HG03060 (cell line): Measurements from ENCODE around the gene CTRB2.
"Not testable (repeated sequence)": the region's sequence is repeated elsewhere in the genome, so short reads cannot be mapped to it uniquely, and the experiment has no call there.

Source experiments
- ATAC-seq: cut with Tn5 transposase; IDR thresholded peaks from one replicate; pipeline ENCODE4 v1.9.1; 2021; ENCODE audit warnings: low read depth, moderate number of reproducible peaks; ENCODE audit not compliant: unreplicated experiment

Gene CTRB2

DNA sequence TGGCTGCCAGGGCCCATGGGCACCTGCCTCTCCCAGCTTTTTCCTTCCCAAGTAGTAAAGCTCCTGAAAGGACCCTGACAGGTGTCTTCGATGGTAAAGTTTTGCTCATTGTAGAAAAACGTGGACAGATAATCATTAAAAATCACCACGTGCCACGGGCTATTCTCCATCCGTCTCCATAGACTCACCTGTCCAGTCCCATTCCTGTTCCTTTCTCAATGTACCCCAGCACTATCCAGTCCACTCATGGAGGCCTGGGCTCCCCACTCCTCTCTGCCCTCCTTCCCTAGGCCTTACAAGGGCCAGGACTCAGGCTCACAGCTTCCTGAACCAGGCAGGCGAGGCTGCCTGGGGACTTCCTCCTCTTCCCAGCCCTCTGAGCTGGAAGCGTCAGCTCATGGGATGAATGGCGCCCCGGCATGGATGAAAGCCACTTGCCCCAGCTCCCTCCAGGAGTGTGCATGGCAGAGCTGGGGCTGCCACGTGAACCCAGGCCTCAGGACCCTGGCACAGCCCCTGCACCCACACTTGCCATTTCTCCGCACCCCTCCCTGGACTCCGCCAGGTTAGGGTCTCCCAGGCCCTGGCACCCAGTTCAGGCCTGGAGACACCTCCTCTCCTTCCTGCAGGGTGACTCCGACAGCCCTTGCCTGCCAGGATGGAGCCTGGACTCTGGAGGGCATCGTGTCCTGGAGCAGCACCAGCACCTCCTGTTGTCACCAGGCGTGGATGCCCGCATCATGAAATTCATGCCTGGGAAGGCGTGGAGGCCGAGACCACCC is 20.6 kb upstream of the CTRB2 start:
- no peak for ATAC-seq

DNA sequence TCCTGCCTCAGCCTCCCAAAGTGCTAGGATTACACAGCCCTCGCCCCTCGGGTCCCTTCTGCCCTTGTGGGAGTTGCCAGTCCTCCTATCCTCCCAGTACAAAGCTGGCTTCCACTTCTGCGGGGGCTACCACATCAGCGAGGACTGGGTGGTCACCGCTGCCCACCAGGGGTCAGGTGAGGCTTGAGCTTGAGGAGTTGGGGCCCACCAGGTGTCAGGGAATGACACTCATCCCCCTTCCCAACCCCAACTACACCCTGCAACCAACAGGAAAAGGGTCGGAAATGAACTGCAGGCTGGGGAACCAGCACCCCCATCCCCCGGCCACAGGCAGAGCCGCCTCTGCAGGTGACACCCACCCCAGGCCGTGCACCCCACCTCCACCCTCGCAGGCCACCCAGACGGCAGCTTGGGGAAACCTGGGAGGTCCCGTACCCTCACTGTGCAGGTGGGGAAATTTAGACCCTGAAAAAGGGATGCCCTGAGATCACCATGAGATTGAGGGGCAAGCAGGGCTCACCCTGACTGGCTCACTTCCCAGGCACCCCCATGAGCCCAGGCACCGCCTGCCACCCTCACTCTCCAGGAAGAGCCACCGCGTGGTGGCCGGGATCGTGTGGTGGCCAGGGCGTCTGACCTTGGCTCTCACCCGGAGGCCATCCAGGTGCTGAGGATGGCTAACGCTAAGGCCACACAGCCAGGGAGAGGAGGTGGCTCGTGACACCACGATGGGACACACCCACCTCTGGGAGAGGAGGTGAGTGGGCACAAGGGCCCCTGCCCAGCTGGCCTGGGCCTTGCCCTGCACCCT is 19.8 kb upstream of the CTRB2 start:
- no peak for ATAC-seq

DNA sequence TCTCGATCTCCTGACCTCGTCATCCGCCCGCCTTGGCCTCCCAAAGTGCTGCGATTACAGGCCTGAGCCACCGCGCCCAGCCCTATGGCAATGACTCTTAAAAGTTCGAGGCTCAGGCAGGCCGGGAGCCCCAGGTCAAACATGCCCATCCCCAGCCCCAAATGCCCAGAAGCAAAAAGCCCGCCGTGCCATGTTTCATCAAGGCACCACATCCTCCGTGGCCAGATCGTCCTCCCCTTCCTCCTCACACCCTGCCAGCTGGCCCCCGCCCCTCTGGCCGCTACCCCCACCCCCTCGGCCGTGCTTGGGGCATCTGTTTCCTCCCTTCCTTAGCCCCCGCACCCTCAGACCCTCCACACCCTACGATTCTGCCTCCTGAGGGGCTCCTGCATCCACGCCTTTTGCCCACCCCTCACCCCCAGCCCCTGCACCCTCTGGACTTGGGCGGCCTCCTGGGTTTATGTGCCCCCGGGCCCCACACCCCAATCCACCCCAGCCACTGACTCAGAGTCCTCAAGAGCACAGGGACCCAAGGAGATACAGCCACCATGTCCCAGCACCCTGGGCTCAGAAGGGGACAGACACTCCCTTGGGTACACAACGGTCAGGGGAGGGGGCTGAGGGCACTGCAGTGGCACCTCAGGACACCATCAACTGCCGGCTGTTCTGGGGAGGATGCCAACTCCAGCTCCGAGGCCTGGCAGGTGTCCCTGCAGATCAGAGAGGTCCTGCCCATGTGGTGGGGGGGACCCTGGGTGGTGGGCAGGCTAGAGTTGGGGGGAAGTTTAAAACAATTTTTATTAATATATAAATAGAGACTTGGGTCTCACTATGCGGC is 18.9 kb upstream of the CTRB2 start:
- no peak for ATAC-seq

DNA sequence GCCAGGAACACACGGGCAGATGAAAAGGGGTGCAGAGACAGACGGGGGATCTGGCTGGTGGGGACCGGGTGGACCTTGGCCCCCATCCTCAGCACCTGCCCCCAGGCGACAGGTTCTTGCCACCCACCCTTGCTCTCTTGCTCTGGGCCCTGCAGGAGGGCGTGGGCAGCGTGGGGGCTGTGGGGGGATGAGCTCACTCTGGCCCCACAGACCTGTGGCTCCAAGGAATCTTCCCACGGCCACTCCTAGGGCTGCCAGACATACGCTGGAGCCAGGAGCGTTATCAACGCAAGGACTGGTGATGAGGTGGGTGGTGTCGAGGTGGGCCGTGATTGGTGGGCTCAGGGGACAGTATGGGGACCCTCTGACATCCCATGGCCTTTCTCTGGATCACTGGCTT is 18.1 kb upstream of the CTRB2 start:
- ATAC-seq: no peak

DNA sequence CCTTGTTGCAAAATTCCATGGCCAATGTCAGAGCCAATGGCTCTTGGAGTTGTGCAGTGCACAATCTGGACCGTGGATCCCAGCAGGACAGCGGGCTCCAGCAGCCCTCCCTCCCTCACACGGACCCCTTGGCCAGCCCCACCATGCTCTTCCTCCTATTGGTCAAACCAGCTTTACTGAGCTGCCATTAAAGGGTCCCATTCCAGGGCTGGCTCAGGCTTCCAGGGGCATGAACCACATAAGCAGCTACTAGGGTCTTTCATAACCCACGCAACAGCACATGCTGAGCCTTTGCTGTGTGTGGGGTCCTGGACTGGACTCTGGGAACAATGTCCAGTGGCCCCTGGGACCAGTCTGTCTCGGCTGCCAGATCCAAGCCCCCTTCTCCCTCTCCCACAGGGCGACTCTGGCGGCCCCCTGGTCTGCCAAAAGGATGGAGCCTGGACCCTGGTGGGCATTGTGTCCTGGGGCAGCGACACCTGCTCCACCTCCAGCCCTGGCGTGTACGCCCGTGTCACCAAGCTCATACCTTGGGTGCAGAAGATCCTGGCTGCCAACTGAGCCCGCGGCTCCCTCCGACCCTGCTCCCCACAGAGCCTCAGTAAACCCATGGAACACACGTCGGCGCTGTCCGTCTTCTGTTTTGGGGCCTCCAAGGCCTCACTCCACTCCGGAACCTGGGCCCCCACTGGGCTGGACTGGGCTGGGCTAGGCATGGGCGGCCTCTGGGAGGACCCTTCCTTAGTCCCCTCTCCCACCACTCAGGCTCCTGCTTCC is 17.5 kb upstream of the CTRB2 start:
- no peak for ATAC-seq

DNA sequence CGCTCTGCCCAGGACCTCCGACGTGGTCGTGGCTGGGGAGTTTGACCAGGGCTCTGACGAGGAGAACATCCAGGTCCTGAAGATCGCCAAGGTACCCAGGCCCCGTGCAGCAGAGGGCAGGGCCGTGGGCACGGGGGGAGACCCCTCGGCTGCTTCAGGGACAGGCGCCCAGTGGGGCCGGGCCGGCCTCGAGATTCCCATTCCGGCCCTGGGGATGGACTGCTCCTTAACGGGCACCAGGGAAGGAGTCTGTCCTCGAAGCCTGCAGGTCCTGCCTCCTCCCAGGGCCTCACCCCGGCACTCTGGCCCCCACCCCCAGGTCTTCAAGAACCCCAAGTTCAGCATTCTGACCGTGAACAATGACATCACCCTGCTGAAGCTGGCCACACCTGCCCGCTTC is 16.2 kb upstream of the CTRB2 start:
- ATAC-seq: not testable (repeated sequence)

DNA sequence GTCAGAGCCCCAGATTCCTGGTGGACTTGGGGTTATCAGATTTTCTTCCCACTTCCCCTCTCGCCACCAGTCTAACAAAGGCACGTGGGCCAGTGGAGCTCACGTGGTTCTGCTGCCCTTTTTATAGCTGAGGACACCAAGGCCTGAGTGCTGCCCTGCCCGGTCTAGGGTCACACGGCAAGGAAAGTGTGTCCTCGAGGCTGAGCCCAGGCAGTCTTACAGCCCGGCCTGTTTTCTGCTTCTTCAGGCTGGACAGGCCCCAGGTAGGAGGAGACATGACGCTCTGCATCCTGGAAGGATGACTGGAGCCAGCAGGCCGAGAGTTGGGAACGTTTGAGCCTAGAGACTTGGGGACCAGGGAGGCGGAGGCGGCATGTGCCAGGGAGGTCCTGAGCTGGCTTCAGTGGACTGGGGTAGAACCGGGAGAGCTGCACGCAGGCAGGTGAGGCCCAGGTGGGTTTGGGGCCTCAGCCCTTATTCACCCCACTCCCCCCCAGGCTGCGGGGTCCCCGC is 15.4 kb upstream of the CTRB2 start:
- ATAC-seq: no peak

DNA sequence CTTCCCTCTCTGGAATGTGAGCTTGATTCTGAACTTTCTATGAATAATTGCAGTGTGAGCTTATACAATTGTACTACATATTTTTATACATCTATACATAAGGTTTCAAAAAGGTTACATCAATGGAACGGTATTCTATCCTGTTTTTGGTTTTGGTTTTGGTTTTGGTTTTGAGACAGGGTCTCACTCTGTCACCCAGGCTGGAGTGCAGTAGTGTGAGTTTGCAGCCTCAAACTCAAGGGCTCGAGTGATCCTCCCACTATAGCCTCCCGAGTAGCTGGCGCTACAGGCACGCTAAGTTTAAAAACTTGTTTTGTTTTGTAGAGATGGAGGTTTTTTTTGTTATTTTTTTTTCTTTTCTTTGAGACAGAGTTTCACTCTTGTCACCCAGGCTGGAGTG is 12.9 kb upstream of the CTRB2 start:
- ATAC-seq: no peak

DNA sequence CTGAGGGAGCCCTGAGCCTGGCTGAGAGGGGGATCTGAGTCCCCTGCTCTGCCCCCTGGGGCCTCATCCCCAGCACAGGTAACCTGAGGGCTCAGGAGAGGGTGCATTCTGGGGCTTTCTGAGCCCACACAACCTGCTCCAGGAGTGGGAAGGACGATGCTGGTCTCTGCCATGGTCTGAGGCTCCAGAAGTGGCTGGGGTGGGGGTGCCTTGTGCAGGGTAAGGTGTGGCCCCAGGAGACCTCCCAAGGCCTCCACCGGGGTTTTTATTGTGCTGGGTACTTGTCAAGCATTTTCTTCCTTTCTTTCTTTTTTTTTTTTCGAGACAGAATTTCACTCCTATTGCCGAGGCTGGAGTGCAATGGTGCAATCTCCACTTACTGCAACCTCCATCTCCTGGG is 12.1 kb upstream of the CTRB2 start:
- ATAC-seq: no peak

DNA sequence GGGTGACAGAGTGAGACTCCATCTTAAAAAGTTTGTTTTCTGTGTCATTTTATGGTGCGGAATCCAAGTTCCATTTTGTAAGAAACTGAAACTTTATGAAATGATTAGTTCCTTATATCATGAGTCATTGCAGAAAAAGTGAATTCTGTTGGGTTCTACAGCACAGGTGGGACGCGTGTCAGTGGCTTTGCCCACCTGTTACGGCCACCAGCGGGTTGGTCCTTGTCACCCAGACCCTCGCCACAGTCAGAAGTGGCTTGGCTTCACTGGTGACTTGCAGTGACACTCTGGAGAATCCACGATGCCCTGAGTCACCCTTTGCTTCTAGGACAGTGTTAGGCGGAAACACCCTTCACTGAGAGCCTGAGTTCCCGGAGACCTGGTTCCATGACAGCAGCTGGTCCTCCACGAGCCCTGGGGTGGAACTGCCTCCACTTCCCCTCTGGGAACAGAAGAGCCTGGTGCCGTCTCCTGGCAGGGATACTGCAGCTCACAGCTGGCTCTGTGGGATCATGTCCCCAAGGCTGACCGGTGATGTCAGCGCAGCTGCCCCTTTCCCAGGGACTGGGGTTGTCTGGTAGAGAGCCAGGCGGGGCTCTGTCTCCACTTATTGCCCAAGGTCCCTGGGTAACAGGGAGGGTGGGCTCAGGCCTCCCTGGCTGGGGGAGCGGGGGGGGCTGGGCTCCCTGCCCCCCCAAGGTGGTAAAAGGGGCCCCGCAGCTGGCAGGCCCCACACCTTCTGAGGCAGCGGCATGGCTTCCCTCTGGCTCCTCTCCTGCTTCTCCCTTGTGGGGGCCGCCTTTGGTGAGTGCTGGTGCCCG is 11.5 kb upstream of the CTRB2 start, which contains the start of gene CTRB1:
Gene CTRB1, plus strand, starts transcription at position 733 of the 821 bp plus-strand sequence. Its CDS starts 20 bp downstream, at position 753.
- peak; percentile 69 for ATAC-seq

DNA sequence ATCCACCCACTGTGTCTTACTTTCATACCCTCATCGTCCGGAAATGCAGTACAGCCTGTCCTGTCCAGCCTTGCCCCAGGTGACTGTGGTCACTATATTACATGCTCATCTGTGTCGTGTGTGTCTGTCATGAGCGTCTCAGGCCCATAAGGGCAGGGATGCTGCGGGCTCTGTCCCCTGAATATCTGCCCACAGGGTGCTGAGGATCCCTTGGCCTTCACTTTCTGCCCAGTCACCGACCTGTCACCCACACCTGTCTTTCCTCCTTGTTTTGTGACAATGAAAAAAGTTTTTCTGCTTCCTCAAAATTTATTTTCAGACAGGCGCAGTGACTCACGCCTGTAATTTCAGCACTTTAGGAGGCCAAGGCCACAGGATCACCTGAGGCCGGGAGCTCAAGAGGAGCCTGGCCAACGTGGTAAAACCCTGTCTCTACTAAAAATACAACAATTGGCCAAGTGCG is 10.5 kb upstream of the CTRB2 start:
- no peak for ATAC-seq

DNA sequence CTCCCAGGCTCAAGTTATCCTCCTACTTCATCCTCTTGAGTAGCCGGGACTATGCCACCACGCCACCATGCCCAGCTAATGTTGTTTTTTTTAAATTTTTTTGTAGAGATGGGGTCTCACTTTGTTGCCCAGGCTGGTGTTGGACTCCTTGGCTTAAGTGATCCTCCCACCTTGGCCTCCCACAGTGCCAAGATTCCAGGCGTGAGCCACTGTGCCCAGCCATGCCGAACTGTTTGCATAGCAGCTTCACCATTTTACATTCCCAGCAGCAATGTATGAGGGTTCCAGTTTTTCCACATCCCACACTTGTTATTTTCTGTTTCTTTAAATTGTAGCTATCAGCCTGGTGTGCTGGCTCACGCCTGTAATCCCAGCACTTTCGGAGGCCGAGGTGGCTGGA is 9.6 kb upstream of the CTRB2 start:
- no peak for ATAC-seq

DNA sequence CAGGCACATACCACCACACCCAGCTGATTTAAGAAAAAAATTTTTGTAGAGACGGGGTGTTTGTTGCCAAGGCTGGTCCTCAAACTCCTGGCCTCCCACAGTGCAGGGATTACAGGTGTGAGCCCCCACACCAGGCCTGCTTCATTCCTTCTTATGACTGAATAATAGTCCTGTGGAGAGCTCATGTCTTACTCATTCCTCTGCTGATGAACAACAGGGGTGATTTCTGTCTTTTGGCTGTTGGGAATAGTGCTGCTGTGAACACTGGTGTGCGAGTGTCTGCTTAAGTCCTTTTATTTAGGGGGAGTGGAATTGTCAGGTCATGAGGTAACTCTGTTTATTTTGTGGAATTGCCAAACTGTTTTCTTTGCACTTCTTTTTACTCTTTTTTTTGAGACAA is 9.2 kb upstream of the CTRB2 start:
- ATAC-seq: no peak

DNA sequence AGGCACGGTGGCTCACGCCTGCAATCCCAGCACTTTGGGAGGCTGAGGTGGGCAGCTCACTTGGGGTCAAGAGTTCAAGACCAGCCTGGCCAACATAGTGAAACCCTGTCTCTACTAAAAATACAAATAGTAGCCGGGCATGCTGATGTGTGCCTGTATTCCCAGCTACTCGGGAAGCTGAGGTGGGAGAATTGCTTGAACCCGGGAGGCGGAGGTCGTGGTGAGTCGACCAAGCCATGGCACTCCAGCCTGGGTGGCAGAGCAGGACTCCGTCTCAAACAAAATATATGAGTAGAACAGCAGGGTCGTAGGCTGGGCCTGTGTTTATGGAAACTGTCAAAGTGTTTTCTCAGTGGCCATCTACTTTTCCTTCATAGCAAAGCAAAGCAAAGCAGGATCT is 4.3 kb upstream of the CTRB2 start:
- ATAC-seq: not testable (repeated sequence)

DNA sequence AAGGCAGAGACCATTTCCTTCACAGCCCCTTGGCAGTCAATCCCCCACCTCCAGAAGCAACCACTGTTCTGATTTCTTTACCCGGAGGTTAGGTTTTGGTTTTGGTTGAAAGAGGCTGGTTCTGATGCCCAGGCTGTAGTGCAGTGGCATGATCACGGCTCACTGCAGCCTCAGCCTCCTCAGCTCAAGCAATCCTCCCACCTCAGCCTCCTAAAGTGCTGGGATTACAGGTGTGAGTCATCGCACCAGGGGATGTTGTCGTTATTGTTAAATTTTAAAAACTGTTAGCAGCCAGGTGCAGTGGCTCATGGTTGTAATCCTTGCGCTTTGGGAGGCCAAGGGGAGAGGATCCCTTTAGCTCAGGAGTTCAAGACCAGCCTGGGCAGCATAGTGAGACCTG is 3.0 kb upstream of the CTRB2 start:
- ATAC-seq: no peak

DNA sequence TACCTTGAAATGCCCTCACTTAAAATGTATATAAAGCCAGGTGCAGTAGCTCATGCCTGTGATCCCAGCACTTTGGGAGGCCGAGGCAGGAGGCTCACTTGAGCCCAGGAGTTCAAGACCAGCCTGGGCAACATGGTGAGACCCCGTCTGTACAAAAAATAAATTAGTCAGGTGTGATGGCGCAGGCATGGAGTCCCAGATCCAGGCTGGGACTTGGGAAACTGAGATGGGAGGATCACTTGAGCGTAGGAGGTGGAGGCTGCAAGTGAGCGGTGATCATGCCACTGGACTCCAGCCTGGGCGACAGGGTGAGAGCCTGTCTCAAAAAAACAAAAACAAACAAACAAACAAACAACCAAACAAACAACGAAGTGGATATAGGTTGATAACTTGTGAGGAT is 2.6 kb upstream of the CTRB2 start:
- ATAC-seq: not testable (repeated sequence)

DNA sequence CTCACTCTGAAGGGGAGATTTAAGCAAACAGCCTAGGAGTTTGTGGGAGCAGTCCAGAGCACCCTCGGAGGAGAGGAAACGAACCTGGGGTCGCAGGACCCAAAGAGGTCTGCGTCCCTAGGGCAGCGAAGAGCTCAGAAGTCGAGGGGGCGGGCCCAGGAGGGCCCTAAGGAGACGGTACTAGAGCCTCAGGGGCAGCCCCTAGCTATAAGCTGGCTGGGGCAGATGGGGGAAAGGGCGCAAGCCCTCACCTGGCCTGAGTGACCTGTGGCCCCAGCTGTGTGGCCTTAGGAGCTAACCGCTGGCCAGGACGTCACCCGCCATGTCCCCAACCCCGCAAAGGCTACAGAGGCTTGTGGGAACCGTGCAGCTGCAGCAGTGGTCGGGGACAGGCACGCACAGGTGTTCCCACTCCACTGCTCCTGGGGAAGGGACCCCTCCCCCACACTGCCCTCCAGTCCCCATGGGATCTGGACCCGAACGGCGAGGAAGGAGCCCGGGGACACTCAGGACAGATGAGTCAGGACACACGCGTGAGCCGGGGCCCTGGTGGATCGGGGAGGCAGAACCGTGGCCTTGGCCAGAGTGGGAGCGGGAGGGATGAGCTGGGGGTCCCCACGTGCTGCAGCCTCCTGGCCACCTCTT is 2.0 kb upstream of the CTRB2 start:
- no peak for ATAC-seq

DNA sequence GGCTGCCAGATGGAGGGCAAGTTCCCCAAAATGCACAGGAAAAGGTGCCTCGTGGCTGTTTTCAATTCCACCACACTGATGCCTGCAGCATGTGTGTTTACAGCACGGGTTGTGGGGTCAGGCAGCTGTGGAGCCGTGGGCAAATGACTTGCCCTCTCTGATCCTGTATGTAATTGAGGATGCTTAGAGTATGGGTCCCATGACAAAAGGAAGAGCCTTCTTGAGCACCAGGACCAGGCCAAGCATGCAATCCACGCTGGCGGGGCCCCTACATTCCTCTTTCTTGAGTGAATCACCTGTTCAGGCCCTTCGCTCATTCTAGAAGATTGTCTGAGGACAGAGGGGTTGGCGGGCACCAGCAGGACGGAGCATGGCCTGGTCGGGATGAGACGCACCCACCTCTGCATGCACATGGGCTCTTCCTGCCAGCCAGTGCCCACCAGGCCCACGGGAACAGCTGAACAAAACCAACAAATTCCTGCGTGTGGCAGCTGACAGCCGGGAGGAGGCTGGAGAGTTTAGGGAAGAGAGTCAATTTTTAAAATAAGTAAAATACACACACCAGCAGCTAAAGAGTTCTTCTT is 1.4 kb upstream of the CTRB2 start:
- ATAC-seq: no peak
